Anterior cingulate cortex (tissue), 58 donors: ENCODE measurements around the gene VRK3.
A peak's percentile ranks its signal among the peaks of the same experiment; 100 is the strongest.
"Not testable (repeated sequence)": the region's sequence is repeated elsewhere in the genome, so short reads cannot be mapped to it uniquely, and the experiment has no call there.

Source experiments
- DNase-seq, 58 donors: peaks; one replicate each; lab custom pipeline; 2025; lab: John Stamatoyannopoulos, UW

The VRK3 gene

GRCh38 chr19:50025022-50025793 lies at the start of gene VRK3:
Gene VRK3 (minus strand): TSS chr19:50025372. CDS start chr19:50016162, 9,210 bp downstream.
- peak; percentile 93 to 100 (median 99) for DNase-seq

GRCh38 chr19:50068382-50068781 lies 43.2 kb upstream of the VRK3 start:
- not testable (repeated sequence) for DNase-seq

GRCh38 chr19:50067575-50067974 lies 42.4 kb upstream of the VRK3 start:
- DNase-seq: no peak

GRCh38 chr19:50065938-50066337 lies 40.8 kb upstream of the VRK3 start:
- DNase-seq: no peak

- no peak for DNase-seq
Measured at GRCh38 chr19:50061650-50062049, 36.5 kb upstream of the VRK3 start.

GRCh38 chr19:50060107-50060506 lies 34.9 kb upstream of the VRK3 start:
- no peak for DNase-seq

- DNase-seq: no peak
Measured at GRCh38 chr19:50059045-50059444, 33.9 kb upstream of the VRK3 start.

GRCh38 chr19:50058425-50058824 lies 33.3 kb upstream of the VRK3 start:
- DNase-seq: no peak

GRCh38 chr19:50053119-50053518 lies 27.9 kb upstream of the VRK3 start:
- no peak for DNase-seq

- no peak for DNase-seq
Measured at GRCh38 chr19:50051964-50052363, 26.8 kb upstream of the VRK3 start.

GRCh38 chr19:50051228-50051895 lies 26.2 kb upstream of the VRK3 start:
- DNase-seq: not testable (repeated sequence)

- DNase-seq: peak; percentile 21 to 94 (median 78)
Measured at GRCh38 chr19:50050406-50051227, 25.4 kb upstream of the VRK3 start.

GRCh38 chr19:50047671-50048070 lies 22.5 kb upstream of the VRK3 start:
- DNase-seq: no peak

GRCh38 chr19:50046649-50047503 lies 21.7 kb upstream of the VRK3 start:
- peak in 54 of 58 donors; percentile 0 to 85 (median 40) for DNase-seq

GRCh38 chr19:50044922-50045321 lies 19.8 kb upstream of the VRK3 start:
- DNase-seq: no peak

GRCh38 chr19:50043967-50044366 lies 18.8 kb upstream of the VRK3 start:
- no peak for DNase-seq

GRCh38 chr19:50042363-50043024 lies 17.3 kb upstream of the VRK3 start:
- DNase-seq: no peak

- DNase-seq: no peak
Measured at GRCh38 chr19:50040967-50041366, 15.8 kb upstream of the VRK3 start.

- no peak for DNase-seq
Measured at GRCh38 chr19:50039968-50040367, 14.8 kb upstream of the VRK3 start.

GRCh38 chr19:50036908-50037307 lies 11.7 kb upstream of the VRK3 start:
- no peak for DNase-seq
